Hepatocyte (in vitro differentiated cells): ENCODE results near the gene RASEF. TPM values are rescaled to one million over a fixed set of nuclear protein-coding genes. Genes with fewer than 3 reads are reported as not detected.
A peak's percentile ranks its signal among the peaks of the same experiment; 100 is the strongest.

Experiments
- DNase-seq: peaks from one replicate; pipeline ENCODE4 v3.0.0-alpha.2; 2016; ENCODE audit warnings: low spot score
- H2AFZ ChIP-seq: fragments of 200-600 bp; sonication (generic); 2 replicates; pipeline ENCODE4 v1.6.0; 2016; ENCODE audit warnings: antibody characterized with exemption, mild to moderate bottlenecking
- H3K27ac ChIP-seq: fragments of 200-600 bp; sonication (generic); 2 replicates; pipeline ENCODE4 v1.5.1; 2016; ENCODE audit warnings: mild to moderate bottlenecking
- H3K27me3 ChIP-seq: fragments of 200-600 bp; sonication (generic); 2 replicates; pipeline ENCODE4 v1.6.1; 2016
- H3K36me3 ChIP-seq: fragments of 200-600 bp; sonication (generic); replicated peaks from 2 replicates; pipeline ENCODE4 v1.5.1; 2016; ENCODE audit warnings: low read depth; ENCODE audit not compliant: insufficient read depth
- H3K4me1 ChIP-seq: fragments of 200-600 bp; sonication (generic); 2 replicates; pipeline ENCODE4 v1.5.1; 2016; ENCODE audit warnings: mild to moderate bottlenecking, moderate library complexity; ENCODE audit not compliant: insufficient read depth
- H3K4me2 ChIP-seq: fragments of 200-600 bp; sonication (generic); 2 replicates; pipeline ENCODE4 v1.6.0; 2016
- H3K4me3 ChIP-seq: fragments of 200-600 bp; sonication (generic); 2 replicates; pipeline ENCODE4 v1.5.1; 2016; ENCODE audit warnings: mild to moderate bottlenecking
- H3K79me2 ChIP-seq: fragments of 200-600 bp; sonication (generic); 2 replicates; pipeline ENCODE4 v1.6.0; 2017; ENCODE audit warnings: mild to moderate bottlenecking
- H3K9me2 ChIP-seq: fragments of 200-600 bp; sonication (generic); replicated peaks from 2 replicates; pipeline ENCODE4 v1.6.0; 2017; ENCODE audit warnings: mild to moderate bottlenecking; ENCODE audit not compliant: insufficient read depth
- H3K9me3 ChIP-seq: fragments of 200-600 bp; sonication (generic); 2 replicates; pipeline ENCODE4 v1.5.1; 2016; ENCODE audit warnings: low read depth, mild to moderate bottlenecking
- H4K20me1 ChIP-seq: fragments of 200-600 bp; sonication (generic); 2 replicates; pipeline ENCODE4 v1.6.0; 2016; ENCODE audit warnings: mild to moderate bottlenecking; ENCODE audit not compliant: insufficient read depth, poor library complexity, severe bottlenecking
- EZH2 ChIP-seq: fragments of 200-600 bp; sonication (generic); IDR thresholded peaks from 2 replicates; pipeline ENCODE4 v1.6.1; 2016; ENCODE audit warnings: antibody characterized with exemption, mild to moderate bottlenecking, borderline replicate concordance
- EZH2phosphoT487 ChIP-seq: fragments of 200-600 bp; sonication (generic); IDR thresholded peaks from one replicate; pipeline ENCODE4 v1.6.1; 2018; ENCODE audit warnings: antibody characterized with exemption, mild to moderate bottlenecking, low read depth, moderate library complexity; ENCODE audit not compliant: unreplicated experiment, severe bottlenecking
- WGBS: methylation state at CpG from one replicate; pipeline ENCODE4 v1.1.6; 2016; ENCODE audit warnings: low lambda C conversion rate; ENCODE audit errors: missing lambda C conversion rate; 5-methylcytosine and 5-hydroxymethylcytosine counted together
- polyA plus RNA-seq: library from polyadenylated mRNA; unstranded; fragments of >200 nt; fragmentation: Nextera tagmentation; extraction: Ambion mirVana; gene quantifications from 2 replicates; pipeline ENCODE4 v1.2.1, GENCODE V29; 2016
- total RNA-seq: library from RNA; depleted of rRNA; stranded (reverse); fragments of >200 nt; gene quantifications from 2 replicates; pipeline ENCODE4 v1.2.3, GENCODE V29; 2014
- TF ChIP-seq, protein P1 (sequence below): fragments of 200-600 bp; sonication (generic); IDR thresholded peaks from 2 replicates; pipeline ENCODE4 v1.5.1; 2016; ENCODE audit warnings: antibody characterized with exemption, mild to moderate bottlenecking; ENCODE audit not compliant: poor library complexity

Gene RASEF
- total and polyA plus RNA-seq, 2 experiments from 2014 or later, result 11.1 to 18.9 TPM

DNA sequence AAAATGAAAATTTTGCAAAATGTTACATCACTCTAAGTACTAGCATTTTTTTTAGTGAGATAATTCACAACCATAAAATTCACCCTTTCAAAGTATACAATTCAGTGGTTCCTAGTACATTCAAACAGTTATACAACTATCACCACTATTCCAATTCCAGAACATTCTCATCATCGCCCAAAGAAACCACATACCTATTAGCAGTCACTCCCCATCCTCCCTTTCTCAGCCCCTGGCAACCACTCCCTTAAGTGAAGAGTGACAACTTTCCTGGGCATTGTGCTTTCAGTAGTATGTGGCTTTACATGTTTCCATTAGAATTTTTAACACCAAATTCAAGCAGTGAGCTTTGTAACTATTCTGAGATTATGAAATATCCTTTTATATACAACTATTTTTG is 81.4 kb downstream of the RASEF start:
- Histone ChIP-seq H3K27me3 (no peaks in the 10 kb centered on the region), H3K79me2 (no peaks in the 10 kb centered on the region), H2AFZ (no peak overlapping the region), H3K4me1 (peaks cover 3% of the 10 kb centered on the region), H3K9me2 (no peaks in the 10 kb centered on the region), H3K9me3 (no peaks in the 10 kb centered on the region), H3K36me3 (no peaks in the 10 kb centered on the region), H4K20me1 (no peaks in the 10 kb centered on the region), H3K4me3 (no peak overlapping the region), H3K4me2 (no peak overlapping the region), H3K27ac (no peak overlapping the region)
- no peak for DNase-seq
- 100% methylated on average over 1 of the region's 1 CpG for WGBS
- TF ChIP-seq EZH2phosphoT487 (no peak), EZH2 (no peak)
- TF ChIP-seq, protein P1, sequence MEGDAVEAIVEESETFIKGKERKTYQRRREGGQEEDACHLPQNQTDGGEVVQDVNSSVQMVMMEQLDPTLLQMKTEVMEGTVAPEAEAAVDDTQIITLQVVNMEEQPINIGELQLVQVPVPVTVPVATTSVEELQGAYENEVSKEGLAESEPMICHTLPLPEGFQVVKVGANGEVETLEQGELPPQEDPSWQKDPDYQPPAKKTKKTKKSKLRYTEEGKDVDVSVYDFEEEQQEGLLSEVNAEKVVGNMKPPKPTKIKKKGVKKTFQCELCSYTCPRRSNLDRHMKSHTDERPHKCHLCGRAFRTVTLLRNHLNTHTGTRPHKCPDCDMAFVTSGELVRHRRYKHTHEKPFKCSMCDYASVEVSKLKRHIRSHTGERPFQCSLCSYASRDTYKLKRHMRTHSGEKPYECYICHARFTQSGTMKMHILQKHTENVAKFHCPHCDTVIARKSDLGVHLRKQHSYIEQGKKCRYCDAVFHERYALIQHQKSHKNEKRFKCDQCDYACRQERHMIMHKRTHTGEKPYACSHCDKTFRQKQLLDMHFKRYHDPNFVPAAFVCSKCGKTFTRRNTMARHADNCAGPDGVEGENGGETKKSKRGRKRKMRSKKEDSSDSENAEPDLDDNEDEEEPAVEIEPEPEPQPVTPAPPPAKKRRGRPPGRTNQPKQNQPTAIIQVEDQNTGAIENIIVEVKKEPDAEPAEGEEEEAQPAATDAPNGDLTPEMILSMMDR, result no peak

DNA sequence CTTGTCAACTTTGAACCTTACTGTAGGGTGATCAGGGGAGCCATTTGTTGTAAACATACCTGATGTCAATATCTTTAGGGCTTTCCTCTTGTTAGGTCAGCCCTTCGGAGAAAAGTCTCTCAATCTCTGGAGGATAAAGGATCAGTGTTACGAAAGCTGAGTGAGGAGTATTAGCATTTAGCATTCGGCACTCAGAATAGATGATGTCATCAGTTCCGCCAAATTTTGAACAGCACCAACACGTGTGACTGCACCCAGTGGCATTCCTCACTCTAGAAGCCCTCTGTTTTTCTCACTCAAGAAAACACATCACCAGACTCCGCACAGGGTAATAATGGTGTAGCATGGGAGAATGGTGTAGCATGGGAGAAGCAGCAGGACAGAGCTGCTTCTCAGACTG is 87.8 kb downstream of the RASEF start:
- 86% methylated on average over 6 of the region's 6 CpGs for WGBS

GRCh38 chr9:82972446-82972845 is 90.5 kb downstream of the RASEF start:
- Histone ChIP-seq H3K79me2 (no peaks in the 10 kb centered on the region), H3K9me2 (no peaks in the 10 kb centered on the region), H3K27me3 (no peaks in the 10 kb centered on the region), H3K4me3 (no peak overlapping the region), H3K9me3 (peaks cover 3% of the 10 kb centered on the region), H3K4me1 (no peaks in the 10 kb centered on the region), H2AFZ (no peak overlapping the region), H3K4me2 (no peak overlapping the region), H4K20me1 (no peaks in the 10 kb centered on the region), H3K36me3 (no peaks in the 10 kb centered on the region), H3K27ac (no peak overlapping the region)
- DNase-seq, result peak; percentile 37
- TF ChIP-seq EZH2phosphoT487 (no peak), EZH2 (no peak)
- TF ChIP-seq, protein P1, result no peak
- WGBS, result 78% methylated on average over 3 of the region's 3 CpGs

More for the DNA sequence above, 87.8 kb downstream of the RASEF start:
- Histone ChIP-seq H3K36me3 (no peaks in the 10 kb centered on the region), H3K27ac (no peak overlapping the region), H3K4me2 (no peak overlapping the region), H3K4me1 (no peaks in the 10 kb centered on the region), H3K9me2 (no peaks in the 10 kb centered on the region), H3K9me3 (peaks cover 3% of the 10 kb centered on the region), H4K20me1 (no peaks in the 10 kb centered on the region), H3K4me3 (no peak overlapping the region), H3K79me2 (no peaks in the 10 kb centered on the region), H3K27me3 (no peaks in the 10 kb centered on the region), H2AFZ (no peak overlapping the region)
- TF ChIP-seq EZH2 (no peak), EZH2phosphoT487 (no peak)
- TF ChIP-seq, protein P1, result no peak
- DNase-seq, result no peak

GRCh38 chr9:82970359-82970758 is 92.6 kb downstream of the RASEF start:
- Histone ChIP-seq H3K27ac (no peak overlapping the region), H2AFZ (no peak overlapping the region), H3K4me1 (no peaks in the 10 kb centered on the region), H3K27me3 (no peaks in the 10 kb centered on the region), H3K9me3 (peaks cover 3% of the 10 kb centered on the region), H3K36me3 (no peaks in the 10 kb centered on the region), H4K20me1 (no peaks in the 10 kb centered on the region), H3K4me2 (no peak overlapping the region), H3K9me2 (no peaks in the 10 kb centered on the region), H3K79me2 (no peaks in the 10 kb centered on the region), H3K4me3 (no peak overlapping the region)
- TF ChIP-seq EZH2phosphoT487, result no peak
- TF ChIP-seq, protein P1, result no peak
- TF ChIP-seq EZH2, result no peak
- WGBS, result 80% methylated on average over 3 of the region's 3 CpGs
- DNase-seq, result no peak
